ENCODE results near the gene FNTB. TPM values are rescaled to one million over a fixed set of nuclear protein-coding genes. Genes with fewer than 3 reads are reported as not detected.
A peak's percentile ranks its signal among the peaks of the same experiment; 100 is the strongest.

The FNTB gene
- total and polyA plus RNA-seq, 9 of the 15 experiments (the other 6 are each of a cell fraction or from before 2014, with no cell fraction given) = 6.9 to 23.2 (median 12.2) TPM

- TF ChIP-seq SMARCC2 (IDR thresholded peaks at IDR 0.05; ENCODE audit: low read depth) (no peak), TEAD2 (tag; IDR thresholded peaks at IDR 0.05) (no peak), PHF20 (IDR thresholded peaks at IDR 0.05; ENCODE audit: partially characterized antibody) (no peak), ZC3H11A (IDR thresholded peaks at IDR 0.05; ENCODE audit: low read depth, low read length) (no peak), TAF7 (tag; IDR thresholded peaks at IDR 0.05) (no peak), SREBF2 (CRISPR knock-in tag; IDR thresholded peaks at IDR 0.05) (no peak), YBX1 (IDR thresholded peaks at IDR 0.05) (no peak), ATF4 (CRISPR knock-in tag; IDR thresholded peaks at IDR 0.05) (no peak), PPARD (CRISPR knock-in tag; IDR thresholded peaks at IDR 0.05) (no peak), CHCHD3 (CRISPR knock-in tag; IDR thresholded peaks at IDR 0.05) (no peak), ZNF398 (CRISPR knock-in tag; IDR thresholded peaks at IDR 0.05) (no peak), ZNF449 (CRISPR knock-in tag; IDR thresholded peaks at IDR 0.05) (no peak), ZNF124 (CRISPR knock-in tag; IDR thresholded peaks at IDR 0.05) (no peak), CBX1 (IDR thresholded peaks at IDR 0.05; ENCODE audit: low read depth) (peak; percentile 4; the same call in 1 of the 2 replicates), BRD4 (IDR thresholded peaks at IDR 0.05) (no peak), FOXM1 (IDR thresholded peaks at IDR 0.05; ENCODE audit: low read depth) (no peak), FOXM1 (CRISPR knock-in tag; IDR thresholded peaks at IDR 0.05; ENCODE audit: low read depth) (no peak), SIN3A (IDR thresholded peaks at IDR 0.05; ENCODE audit: borderline replicate concordance in 2 of 2, control insufficient read depth in 1 of 2, low read depth in 2 of 2, low read length in 2 of 2) (peak; percentile 70 to 72; a peak in 3 of 4 replicates), ARID3A (IDR thresholded peaks at IDR 0.05; ENCODE audit: borderline replicate concordance, low read depth, low read length) (no peak), ZNF79 (CRISPR knock-in tag; IDR thresholded peaks at IDR 0.05; ENCODE audit: low read depth) (no peak), ILK (tag; IDR thresholded peaks at IDR 0.05; ENCODE audit: borderline replicate concordance, low read depth) (no peak), ILF3 (IDR thresholded peaks at IDR 0.05; ENCODE audit: borderline replicate concordance) (no peak), MTA2 (IDR thresholded peaks at IDR 0.05; ENCODE audit: low read depth) (no peak), HDAC2 (IDR thresholded peaks at IDR 0.05) (peak; percentile 81; the same call in 1 of the 2 replicates), MAFG (tag; conservative IDR thresholded peaks at IDR 0.05) (no peak)
Measured at GRCh38 chr14:65102441-65103149, 115.9 kb downstream of the FNTB start, which contains the start of gene MAX (continued).

Measured in K562 (cell line).